Breast epithelium (tissue), 3 donors: ENCODE measurements around the gene KIF18A.
"Not testable (repeated sequence)": the region's sequence is repeated elsewhere in the genome, so short reads cannot be mapped to it uniquely, and the experiment has no call there.

Experiments
- POLR2A ChIP-seq: fragments of 450-650 bp; IDR thresholded peaks from one replicate; pipeline ENCODE4 v1.6.1; 2016; ENCODE audit warnings: antibody characterized with exemption, mild to moderate bottlenecking, moderate library complexity
- TF ChIP-seq, protein P1 (sequence below), 3 donors: fragments of 450-650 bp; IDR thresholded peaks; one replicate each; pipeline ENCODE4 v1.5.1; 2016 to 2017; ENCODE audit warnings: antibody characterized with exemption in 3 of 3, mild to moderate bottlenecking in 3 of 3, moderate library complexity in 3 of 3

DNA sequence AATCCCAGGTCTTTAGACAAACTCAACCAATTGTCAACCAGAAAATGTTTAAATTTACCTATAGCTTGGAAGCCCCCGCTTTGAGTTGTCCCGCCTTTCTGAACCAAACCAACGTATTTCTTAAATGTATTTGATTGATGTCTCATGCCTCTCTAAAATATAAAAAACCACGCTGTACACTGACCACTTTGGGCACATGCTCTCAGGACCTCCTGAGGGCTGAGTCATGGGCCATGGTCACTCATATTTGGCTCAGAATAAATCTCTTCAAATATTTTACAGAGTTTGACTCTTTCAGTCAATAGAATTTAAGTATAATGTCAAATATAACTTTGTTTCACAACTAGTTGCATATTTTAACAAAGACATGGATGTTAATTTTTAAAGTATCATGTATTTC, 5.7 kb downstream of the KIF18A start:
- TF ChIP-seq, protein P1, sequence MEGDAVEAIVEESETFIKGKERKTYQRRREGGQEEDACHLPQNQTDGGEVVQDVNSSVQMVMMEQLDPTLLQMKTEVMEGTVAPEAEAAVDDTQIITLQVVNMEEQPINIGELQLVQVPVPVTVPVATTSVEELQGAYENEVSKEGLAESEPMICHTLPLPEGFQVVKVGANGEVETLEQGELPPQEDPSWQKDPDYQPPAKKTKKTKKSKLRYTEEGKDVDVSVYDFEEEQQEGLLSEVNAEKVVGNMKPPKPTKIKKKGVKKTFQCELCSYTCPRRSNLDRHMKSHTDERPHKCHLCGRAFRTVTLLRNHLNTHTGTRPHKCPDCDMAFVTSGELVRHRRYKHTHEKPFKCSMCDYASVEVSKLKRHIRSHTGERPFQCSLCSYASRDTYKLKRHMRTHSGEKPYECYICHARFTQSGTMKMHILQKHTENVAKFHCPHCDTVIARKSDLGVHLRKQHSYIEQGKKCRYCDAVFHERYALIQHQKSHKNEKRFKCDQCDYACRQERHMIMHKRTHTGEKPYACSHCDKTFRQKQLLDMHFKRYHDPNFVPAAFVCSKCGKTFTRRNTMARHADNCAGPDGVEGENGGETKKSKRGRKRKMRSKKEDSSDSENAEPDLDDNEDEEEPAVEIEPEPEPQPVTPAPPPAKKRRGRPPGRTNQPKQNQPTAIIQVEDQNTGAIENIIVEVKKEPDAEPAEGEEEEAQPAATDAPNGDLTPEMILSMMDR (IDR thresholded peaks at IDR 0.05), result not testable (repeated sequence)
- not testable (repeated sequence) for TF ChIP-seq POLR2A
